ENCODE data around the gene AQP3.
"Not testable (repeated sequence)": the region's sequence is repeated elsewhere in the genome, so short reads cannot be mapped to it uniquely, and the experiment has no call there.

AQP3 gene

GRCh38 chr9:33464045-33464636 is 16.7 kb upstream of the AQP3 start:
- H3K9me3 ChIP-seq (ENCODE audit: insufficient read depth, low read length), result no peaks in the 10 kb centered on the region
- no peak overlapping the region for H3K4me3 ChIP-seq (ENCODE audit: insufficient read length, low read depth)
- TF ChIP-seq SUZ12 (IDR thresholded peaks at IDR 0.05; ENCODE audit: extremely low read depth, insufficient read depth, insufficient read length), result no peak
- TF ChIP-seq ZNF274 (IDR thresholded peaks at IDR 0.05; ENCODE audit: low read depth, low read length), result no peak
- TF ChIP-seq YY1 (IDR thresholded peaks at IDR 0.05; ENCODE audit: insufficient read depth, insufficient read length), result no peak
- peaks cover 4% of the 10 kb centered on the region for H3K4me1 ChIP-seq (ENCODE audit: insufficient read depth, insufficient read length)
- peaks cover 96% of the 10 kb centered on the region for H3K36me3 ChIP-seq (ENCODE audit: insufficient read depth, insufficient read length, low read length)
- DNase-seq (ENCODE audit: low read depth, low spot score), result no peak
- no peak overlapping the region for H3K9ac ChIP-seq (ENCODE audit: insufficient read length, low read depth)
- H3K27me3 ChIP-seq (ENCODE audit: insufficient read depth, insufficient read length), result no peaks in the 10 kb centered on the region

DNA sequence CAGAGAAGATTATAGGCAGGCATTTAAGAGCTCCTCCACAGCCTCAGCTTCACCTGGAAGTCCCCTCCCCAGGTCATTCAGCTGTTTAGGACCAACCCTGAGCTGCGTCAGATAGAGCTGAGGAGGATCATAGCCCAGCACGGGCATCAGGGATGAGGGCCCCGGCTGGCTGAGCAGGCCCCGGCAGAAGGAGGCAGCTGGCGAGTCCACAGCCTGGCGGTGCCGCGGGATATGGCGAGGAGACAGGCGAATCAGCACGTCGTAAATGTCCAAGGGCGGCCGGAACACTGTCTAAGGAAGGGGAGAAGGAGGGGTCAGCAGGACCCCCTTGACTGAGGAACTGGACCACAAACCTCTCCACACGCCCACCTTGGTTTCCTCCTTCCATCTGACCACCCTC is 15.8 kb upstream of the AQP3 start:
- no peak overlapping the region for H3K4me3 ChIP-seq (ENCODE audit: insufficient read length, low read depth)
- H3K9ac ChIP-seq (ENCODE audit: insufficient read length, low read depth), result no peak overlapping the region
- H3K27me3 ChIP-seq (ENCODE audit: insufficient read depth, insufficient read length), result no peaks in the 10 kb centered on the region
- H3K9me3 ChIP-seq (ENCODE audit: insufficient read depth, low read length), result no peaks in the 10 kb centered on the region
- TF ChIP-seq SUZ12 (IDR thresholded peaks at IDR 0.05; ENCODE audit: extremely low read depth, insufficient read depth, insufficient read length), result no peak
- no peak for TF ChIP-seq ZNF274 (IDR thresholded peaks at IDR 0.05; ENCODE audit: low read depth, low read length)
- TF ChIP-seq YY1 (IDR thresholded peaks at IDR 0.05; ENCODE audit: insufficient read depth, insufficient read length), result no peak
- DNase-seq (ENCODE audit: low read depth, low spot score), result no peak
- peaks cover 90% of the 10 kb centered on the region for H3K36me3 ChIP-seq (ENCODE audit: insufficient read depth, insufficient read length, low read length)
- peaks cover 6% of the 10 kb centered on the region for H3K4me1 ChIP-seq (ENCODE audit: insufficient read depth, insufficient read length)

DNA sequence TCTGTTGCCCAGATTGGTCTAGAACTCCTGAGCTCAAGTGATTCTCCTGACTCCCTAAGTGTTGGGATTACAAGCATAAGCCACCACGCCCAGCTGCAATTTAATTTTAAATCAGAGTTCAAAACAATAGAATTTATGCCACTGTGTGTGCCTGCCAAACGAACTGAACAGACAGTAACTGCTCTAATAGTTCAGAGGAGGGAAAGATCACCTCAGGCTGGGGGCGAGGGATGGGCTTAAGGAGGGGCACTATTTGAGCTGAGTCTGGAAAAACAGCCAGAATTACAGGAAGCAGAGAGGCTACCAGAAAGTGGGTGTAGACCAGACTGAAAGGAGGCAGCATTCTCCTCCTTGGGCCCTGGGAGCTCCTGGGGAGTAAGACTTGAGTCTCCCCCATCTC is 14.1 kb upstream of the AQP3 start:
- no peak for TF ChIP-seq YY1 (IDR thresholded peaks at IDR 0.05; ENCODE audit: insufficient read depth, insufficient read length)
- no peak for TF ChIP-seq ZNF274 (IDR thresholded peaks at IDR 0.05; ENCODE audit: low read depth, low read length)
- no peak for TF ChIP-seq SUZ12 (IDR thresholded peaks at IDR 0.05; ENCODE audit: extremely low read depth, insufficient read depth, insufficient read length)
- peaks cover 9% of the 10 kb centered on the region for H3K4me1 ChIP-seq (ENCODE audit: insufficient read depth, insufficient read length)
- peaks cover 73% of the 10 kb centered on the region for H3K36me3 ChIP-seq (ENCODE audit: insufficient read depth, insufficient read length, low read length)
- no peak overlapping the region for H3K9ac ChIP-seq (ENCODE audit: insufficient read length, low read depth)
- no peaks in the 10 kb centered on the region for H3K27me3 ChIP-seq (ENCODE audit: insufficient read depth, insufficient read length)
- H3K4me3 ChIP-seq (ENCODE audit: insufficient read length, low read depth), result no peak overlapping the region
- no peaks in the 10 kb centered on the region for H3K9me3 ChIP-seq (ENCODE audit: insufficient read depth, low read length)
- no peak for DNase-seq (ENCODE audit: low read depth, low spot score)

DNA sequence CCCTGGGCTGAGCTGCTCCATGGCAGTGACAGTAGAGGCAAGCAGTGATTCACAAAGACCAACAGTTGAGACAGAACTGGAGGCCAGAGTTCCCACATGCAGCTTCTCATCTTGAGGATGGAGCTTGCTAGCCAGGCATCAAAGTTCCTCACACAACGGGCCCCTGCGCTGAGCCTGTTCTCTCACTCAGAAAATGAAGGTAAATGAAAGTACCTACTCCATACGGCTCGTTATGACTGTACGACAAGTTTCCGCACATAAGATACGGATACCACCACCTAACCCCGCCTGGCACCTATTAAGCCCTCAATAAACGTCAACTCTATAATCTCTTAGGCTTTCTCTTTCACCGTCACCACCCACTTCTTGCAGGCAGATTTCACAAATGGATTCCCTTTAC is 13.5 kb upstream of the AQP3 start:
- Histone ChIP-seq H3K9me3 (ENCODE audit: insufficient read depth, low read length) (no peaks in the 10 kb centered on the region), H3K36me3 (ENCODE audit: insufficient read depth, insufficient read length, low read length) (peaks cover 67% of the 10 kb centered on the region), H3K4me3 (ENCODE audit: insufficient read length, low read depth) (no peak overlapping the region), H3K27me3 (ENCODE audit: insufficient read depth, insufficient read length) (no peaks in the 10 kb centered on the region), H3K4me1 (ENCODE audit: insufficient read depth, insufficient read length) (peaks cover 5% of the 10 kb centered on the region), H3K9ac (ENCODE audit: insufficient read length, low read depth) (no peak overlapping the region)
- no peak for TF ChIP-seq YY1 (IDR thresholded peaks at IDR 0.05; ENCODE audit: insufficient read depth, insufficient read length)
- TF ChIP-seq SUZ12 (IDR thresholded peaks at IDR 0.05; ENCODE audit: extremely low read depth, insufficient read depth, insufficient read length), result no peak
- no peak for TF ChIP-seq ZNF274 (IDR thresholded peaks at IDR 0.05; ENCODE audit: low read depth, low read length)
- DNase-seq (ENCODE audit: low read depth, low spot score), result no peak

- no peak overlapping the region for H3K9ac ChIP-seq (ENCODE audit: insufficient read length, low read depth)
- no peaks in the 10 kb centered on the region for H3K9me3 ChIP-seq (ENCODE audit: insufficient read depth, low read length)
- no peak overlapping the region for H3K4me3 ChIP-seq (ENCODE audit: insufficient read length, low read depth)
- DNase-seq (ENCODE audit: low read depth, low spot score), result no peak
- H3K4me1 ChIP-seq (ENCODE audit: insufficient read depth, insufficient read length), result peaks cover 5% of the 10 kb centered on the region
- peaks cover 49% of the 10 kb centered on the region for H3K36me3 ChIP-seq (ENCODE audit: insufficient read depth, insufficient read length, low read length)
- TF ChIP-seq ZNF274 (IDR thresholded peaks at IDR 0.05; ENCODE audit: low read depth, low read length) (no peak), SUZ12 (IDR thresholded peaks at IDR 0.05; ENCODE audit: extremely low read depth, insufficient read depth, insufficient read length) (no peak), YY1 (IDR thresholded peaks at IDR 0.05; ENCODE audit: insufficient read depth, insufficient read length) (no peak)
- H3K27me3 ChIP-seq (ENCODE audit: insufficient read depth, insufficient read length), result no peaks in the 10 kb centered on the region
These were observed 11.7 kb upstream of the AQP3 start for GRCh38 chr9:33459115-33459514.

DNA sequence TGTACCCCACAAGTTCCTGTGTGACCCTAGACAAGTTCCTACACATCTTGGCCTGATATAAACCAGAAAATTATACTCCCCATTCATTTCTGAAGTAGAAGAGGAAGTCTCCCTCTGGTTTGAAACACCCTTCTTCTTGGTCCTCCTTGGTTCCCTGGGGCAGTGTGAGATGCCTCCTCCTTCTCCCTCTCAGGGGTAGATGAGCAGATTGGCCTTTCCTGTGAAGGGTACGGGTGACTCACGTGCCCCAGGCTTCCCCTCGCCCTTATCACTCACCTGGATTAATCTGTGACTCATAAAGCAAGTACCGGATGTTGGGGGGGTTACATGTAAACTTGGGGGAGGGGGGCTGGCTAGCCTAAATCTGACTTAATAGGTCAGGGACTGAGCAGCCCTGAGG is 11.1 kb upstream of the AQP3 start:
- DNase-seq (ENCODE audit: low read depth, low spot score), result no peak
- Histone ChIP-seq H3K4me1 (ENCODE audit: insufficient read depth, insufficient read length) (peaks cover 5% of the 10 kb centered on the region), H3K27me3 (ENCODE audit: insufficient read depth, insufficient read length) (no peaks in the 10 kb centered on the region), H3K36me3 (ENCODE audit: insufficient read depth, insufficient read length, low read length) (peaks cover 43% of the 10 kb centered on the region), H3K9me3 (ENCODE audit: insufficient read depth, low read length) (no peaks in the 10 kb centered on the region), H3K4me3 (ENCODE audit: insufficient read length, low read depth) (no peak overlapping the region), H3K9ac (ENCODE audit: insufficient read length, low read depth) (no peak overlapping the region)
- TF ChIP-seq YY1 (IDR thresholded peaks at IDR 0.05; ENCODE audit: insufficient read depth, insufficient read length), result no peak

- Histone ChIP-seq H3K36me3 (ENCODE audit: insufficient read depth, insufficient read length, low read length) (peaks cover 18% of the 10 kb centered on the region), H3K4me3 (ENCODE audit: insufficient read length, low read depth) (no peak overlapping the region), H3K9me3 (ENCODE audit: insufficient read depth, low read length) (no peaks in the 10 kb centered on the region), H3K27me3 (ENCODE audit: insufficient read depth, insufficient read length) (no peaks in the 10 kb centered on the region), H3K9ac (ENCODE audit: insufficient read length, low read depth) (no peak overlapping the region), H3K4me1 (ENCODE audit: insufficient read depth, insufficient read length) (peaks cover 7% of the 10 kb centered on the region)
- TF ChIP-seq YY1 (IDR thresholded peaks at IDR 0.05; ENCODE audit: insufficient read depth, insufficient read length), result no peak
- TF ChIP-seq ZNF274 (IDR thresholded peaks at IDR 0.05; ENCODE audit: low read depth, low read length), result no peak
- no peak for TF ChIP-seq SUZ12 (IDR thresholded peaks at IDR 0.05; ENCODE audit: extremely low read depth, insufficient read depth, insufficient read length)
- DNase-seq (ENCODE audit: low read depth, low spot score), result no peak
These were observed 8.6 kb upstream of the AQP3 start for GRCh38 chr9:33455945-33456344.

DNA sequence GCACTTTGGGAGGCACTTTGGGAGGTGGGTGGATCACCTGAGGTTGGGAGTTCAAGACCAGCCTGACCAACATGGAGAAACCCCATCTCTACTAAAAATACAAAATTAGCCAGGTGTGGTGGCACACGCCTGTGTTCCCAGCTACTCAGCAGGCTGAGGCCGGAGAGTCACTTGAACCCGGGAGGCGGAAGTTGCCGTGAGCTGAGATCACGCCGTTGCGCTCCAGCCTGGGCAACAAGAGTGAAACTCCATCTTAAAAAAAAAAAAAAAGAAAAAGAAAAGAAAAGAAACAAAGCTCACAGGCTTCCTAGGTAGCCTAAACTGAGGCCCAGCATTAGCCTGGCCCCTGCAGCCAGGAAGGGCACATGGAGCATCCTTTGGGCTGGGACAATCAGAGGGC is 8.1 kb upstream of the AQP3 start:
- not testable (repeated sequence) for H3K4me1 ChIP-seq (ENCODE audit: insufficient read depth, insufficient read length); DNase-seq (ENCODE audit: low read depth, low spot score); H3K9me3 ChIP-seq (ENCODE audit: insufficient read depth, low read length); H3K4me3 ChIP-seq (ENCODE audit: insufficient read length, low read depth); H3K27me3 ChIP-seq (ENCODE audit: insufficient read depth, insufficient read length); H3K9ac ChIP-seq (ENCODE audit: insufficient read length, low read depth)
- peaks cover 13% of the 10 kb centered on the region for H3K36me3 ChIP-seq (ENCODE audit: insufficient read depth, insufficient read length, low read length)

DNA sequence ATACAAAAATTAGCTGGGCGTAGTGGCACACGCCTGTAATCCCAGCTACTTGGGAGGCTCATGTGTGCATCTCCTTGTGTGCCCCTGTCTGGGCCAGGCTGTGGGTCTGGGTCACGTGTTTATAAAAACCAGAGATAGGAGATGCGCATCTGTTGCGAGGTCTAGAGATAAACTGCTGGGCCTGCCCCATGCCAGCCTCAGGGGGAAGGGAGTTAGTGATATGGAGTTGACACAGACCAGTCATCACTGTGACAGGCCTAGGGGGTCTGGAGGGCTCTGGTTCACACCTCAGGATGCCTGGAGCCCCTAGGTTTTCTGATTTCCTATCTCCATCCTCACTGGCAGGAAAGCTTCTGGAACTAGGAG is 7.3 kb upstream of the AQP3 start:
- not testable (repeated sequence) for H3K9me3 ChIP-seq (ENCODE audit: insufficient read depth, low read length); H3K4me3 ChIP-seq (ENCODE audit: insufficient read length, low read depth); H3K9ac ChIP-seq (ENCODE audit: insufficient read length, low read depth); H3K27me3 ChIP-seq (ENCODE audit: insufficient read depth, insufficient read length); H3K4me1 ChIP-seq (ENCODE audit: insufficient read depth, insufficient read length); DNase-seq (ENCODE audit: low read depth, low spot score); H3K36me3 ChIP-seq (ENCODE audit: insufficient read depth, insufficient read length, low read length)

Data from NT2/D1 (cell line).